ENCODE results near the gene HEBP1.

GRCh38 chr12:13022851-13023271 is 22.8 kb upstream of the HEBP1 start:
- TF ChIP-seq EZH2 (IDR thresholded peaks at IDR 0.05; ENCODE audit: low read length, unreplicated experiment) (no peak), CTCF (conservative IDR thresholded peaks at IDR 0.05; ENCODE audit: low read depth, low read length) (no peak), EZH2phosphoT487 (IDR thresholded peaks at IDR 0.05; ENCODE audit: borderline replicate concordance, low read length) (no peak)

All from PC-3 (cell line).